HepG2 (cell line): Measurements from ENCODE around the gene IRX4. TPM values are rescaled to one million over a fixed set of nuclear protein-coding genes. Genes with fewer than 3 reads are reported as not detected.
A peak's percentile ranks its signal among the peaks of the same experiment; 100 is the strongest.

Experiments
- ATAC-seq: fragments of 200-7000 bp; cut with Tn5 transposase; 3 replicates; pipeline ENCODE4 v1.9.1; 2020; ENCODE audit warnings: mild to moderate bottlenecking, moderate library complexity
- BruUV-seq: library from RNA; stranded (reverse); fragments of 400-500 nt; replicated peaks from 2 replicates; lab custom pipeline; 2021; lab: Mats Ljungman, UMichigan
- CTCF ChIA-PET: fragments of 300-600 bp; formaldehyde crosslinking; extraction: SDS; loops from one replicate; lab custom pipeline; 2021; ENCODE audit warnings: low total read pairs, inconsistent platforms, low intra/inter-chr PET ratio; lab: Yijun Ruan, JAX
- POLR2A ChIA-PET: fragments of 350-600 bp; sonication (Branson Sonifier 250); formaldehyde crosslinking; loops from one replicate; lab custom pipeline; 2020; ENCODE audit warnings: antibody characterized with exemption, inconsistent platforms; lab: Yijun Ruan, JAX
- DNase-seq: peaks from one replicate; pipeline ENCODE4 v3.0.0-alpha.2; 2015; ENCODE audit warnings: low spot score
- FAIRE-seq: peaks from 3 replicates; lab custom pipeline; 2011; peaks lifted over from hg19 to GRCh38; lab: Jason Lieb, UNC
- H2AFZ ChIP-seq: one replicate; pipeline ENCODE4 v1.6.1; 2011; ENCODE audit warnings: low read length, inconsistent platforms
- H3K27ac ChIP-seq: fragments of 300-600 bp; 3 replicates; pipeline ENCODE4 v1.8.0; 2011; ENCODE audit warnings: mixed run types, mild to moderate bottlenecking, mixed read lengths, low read length, inconsistent platforms; ENCODE audit not compliant: insufficient read depth; ENCODE audit errors: extremely low read length
- H3K27me3 ChIP-seq, 2 experiments: fragments of 200-600 bp in 1 of 2; 2 replicates in 1 of 2; 3 replicates in 1 of 2; pipeline versions ENCODE4 v1.6.0 to v1.8.0; 2011; ENCODE audit warnings: low read length in 2 of 2, mild to moderate bottlenecking in 2 of 2, moderate library complexity in 2 of 2, inconsistent platforms in 1 of 2; ENCODE audit not compliant: insufficient read depth in 2 of 2, control insufficient read depth in 1 of 2
- H3K36me3 ChIP-seq, 2 experiments: fragments of 200-600 bp in 1 of 2; replicated peaks in 1 of 2; 2 replicates in 1 of 2; 3 replicates in 1 of 2; pipeline versions ENCODE4 v1.5.1 to v1.8.0; 2011; ENCODE audit warnings: low read length in 2 of 2, inconsistent platforms in 1 of 2; ENCODE audit not compliant: insufficient read depth in 2 of 2, control insufficient read depth in 1 of 2
- H3K4me1 ChIP-seq: 2 replicates; pipeline ENCODE4 v1.5.1; 2012; ENCODE audit warnings: low read length, inconsistent platforms; ENCODE audit not compliant: insufficient read depth
- H3K4me2 ChIP-seq: 2 replicates; pipeline ENCODE4 v1.6.0; 2011; ENCODE audit warnings: low read depth, low read length, inconsistent platforms
- H3K4me3 ChIP-seq, 3 experiments: fragments of 200-600 bp in 1 of 3; sonication (generic), shearing (Covaris generic) in 1 of 3; replicated peaks in 1 of 3; 2 replicates each; pipeline ENCODE4 v1.5.1; 2011 to 2016; ENCODE audit warnings: low read length in 3 of 3, inconsistent platforms in 2 of 3, low read depth in 2 of 3, mild to moderate bottlenecking in 2 of 3, control low read depth in 1 of 3, mixed read lengths in 1 of 3; ENCODE audit not compliant: insufficient read depth in 1 of 3
- H3K79me2 ChIP-seq: one replicate; pipeline ENCODE4 v1.6.1; 2011; ENCODE audit warnings: low read length, inconsistent platforms; ENCODE audit not compliant: insufficient read depth
- H3K9ac ChIP-seq: 2 replicates; pipeline ENCODE4 v1.6.0; 2011; ENCODE audit warnings: mild to moderate bottlenecking, low read depth, low read length, inconsistent platforms; ENCODE audit not compliant: insufficient read depth
- H3K9me3 ChIP-seq: 2 replicates; pipeline ENCODE4 v1.5.1; 2012; ENCODE audit warnings: mild to moderate bottlenecking, low read length
- H4K20me1 ChIP-seq: 2 replicates; pipeline ENCODE4 v1.6.0; 2011; ENCODE audit warnings: inconsistent platforms, mild to moderate bottlenecking, low read length, moderate library complexity; ENCODE audit not compliant: insufficient read depth
- FOXA1 ChIP-seq, 2 experiments: fragments of 450-650 bp in 1 of 2; sonication (generic) in 1 of 2; formaldehyde crosslinking in 1 of 2; IDR thresholded peaks; 2 replicates each; pipeline versions ENCODE4 v1.4.0 to v1.6.1; 2016 to 2020; ENCODE audit warnings: missing genetic modification reagents in 1 of 2
- FOXA3 ChIP-seq: IDR thresholded peaks from 2 replicates; pipeline ENCODE4 v1.6.1; 2016; ENCODE audit warnings: missing genetic modification reagents, missing compliant biosample characterization
- TCF7L2 ChIP-seq: IDR thresholded peaks from 2 replicates; pipeline ENCODE4 v1.6.1; 2011; ENCODE audit warnings: mild to moderate bottlenecking, low read depth, low read length, moderate library complexity
- YEATS2 ChIP-seq: sonication (generic); formaldehyde crosslinking; IDR thresholded peaks from 2 replicates; pipeline ENCODE4 v1.4.0; 2020; ENCODE audit warnings: missing genetic modification reagents, borderline replicate concordance
- ZNF263 ChIP-seq: sonication (generic); formaldehyde crosslinking; IDR thresholded peaks from 2 replicates; pipeline ENCODE4 v1.4.0; 2020; ENCODE audit warnings: missing genetic modification reagents
- ZNF282 ChIP-seq: fragments of 450-650 bp; IDR thresholded peaks from 2 replicates; pipeline ENCODE4 v1.6.1; 2018; ENCODE audit not compliant: partially characterized antibody
- ZNF33B ChIP-seq: sonication (generic); formaldehyde crosslinking; IDR thresholded peaks from 2 replicates; pipeline ENCODE4 v1.5.1; 2020; ENCODE audit warnings: mild to moderate bottlenecking, missing genetic modification reagents
- WGBS: methylation state at CpG from one replicate; pipeline ENCODE4 v1.1.6; 2017; ENCODE audit warnings: low lambda C conversion rate; 5-methylcytosine and 5-hydroxymethylcytosine counted together
- in situ Hi-C: cut with HindIII; loops from 2 replicates; pipeline ENCODE4 v1.10.0; 2017; ENCODE audit warnings: low pct_unique_long_range_greater_than_20kb; ENCODE audit not compliant: extremely low pct_ligation_motif_present
- intact Hi-C: fragments of 100-400 bp; cut with micrococcal nuclease; formaldehyde crosslinking; loops from one replicate; pipeline ENCODE4 v1.10.0; 2022; ENCODE audit not compliant: unreplicated experiment
- polyA plus RNA-seq, 8 experiments: library from polyadenylated mRNA; depleted of rRNA in 3 of 8; stranded (reverse) in 7 of 8; unstranded in 1 of 8; fragments of >200 nt; fragmentation: Illumina TruSeq in 4 of 8; extraction: Trizol in 4 of 8; gene quantifications; 2 replicates each; pipeline versions ENCODE4 v1.2.1 to v1.2.3, GENCODE V29; 2011 to 2016; ENCODE audit warnings: low read depth in 4 of 8, missing spikeins in 1 of 8, mixed read lengths in 1 of 8; ENCODE audit not compliant: insufficient read depth in 1 of 8
- total RNA-seq, 5 experiments: library from RNA; depleted of rRNA; stranded (reverse); fragments of >200 nt; fragmentation: Illumina TruSeq; extraction: Trizol; gene quantifications; 2 replicates each; pipeline ENCODE4 v1.2.3, GENCODE V29; 2016; ENCODE audit warnings: low read depth in 1 of 5
- TF ChIP-seq, protein P1 (sequence below): sonication (generic); formaldehyde crosslinking; IDR thresholded peaks from 2 replicates; pipeline ENCODE4 v1.4.0; 2020; ENCODE audit warnings: mild to moderate bottlenecking, missing genetic modification reagents, borderline replicate concordance
- TF ChIP-seq, protein P2 (sequence below), 2 experiments: sonication (generic) in 1 of 2; formaldehyde crosslinking in 1 of 2; IDR thresholded peaks; 2 replicates each; pipeline versions ENCODE4 v1.5.1 to v1.6.1; 2011 to 2020; ENCODE audit warnings: borderline replicate concordance in 1 of 2, low read depth in 1 of 2, low read length in 1 of 2, mild to moderate bottlenecking in 1 of 2, missing genetic modification reagents in 1 of 2, moderate library complexity in 1 of 2

The IRX4 gene
- total and polyA plus RNA-seq, 2 of the 13 experiments (the other 11 are each of a cell fraction or from before 2014, with no cell fraction given), result not detected

DNA sequence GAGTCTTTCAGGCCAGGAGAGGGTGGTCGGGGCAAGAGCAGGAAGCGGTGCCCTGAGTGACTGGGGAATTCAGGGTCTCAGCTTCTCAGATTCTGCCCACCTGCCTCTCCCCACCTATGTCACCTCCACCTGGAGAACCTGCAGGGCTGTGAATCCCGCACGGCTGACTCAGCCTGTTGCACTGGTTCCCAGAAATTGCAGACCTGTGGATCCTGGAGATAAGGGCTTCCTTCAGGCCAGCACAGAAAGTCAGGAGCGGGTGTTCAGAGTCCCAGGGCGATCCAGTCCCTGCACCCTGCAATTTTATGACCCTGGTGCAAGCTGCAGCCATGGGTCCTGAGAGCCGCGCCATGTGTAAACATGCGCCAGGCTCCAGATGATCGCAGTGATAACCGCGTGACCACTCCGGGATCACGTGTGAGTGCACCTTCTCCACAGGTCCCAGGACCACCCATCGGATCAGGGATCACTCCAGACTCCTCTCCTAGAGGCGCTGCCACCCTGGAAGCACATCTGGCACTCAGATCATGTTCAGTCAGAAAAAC is 17.8 kb downstream of the IRX4 start:
- ChIA-PET CTCF (no interaction called here), POLR2A (no interaction called here)
- WGBS, result 30% methylated on average over 6 of the region's 16 CpGs
- H3K9me3 ChIP-seq, result no peaks in the 10 kb centered on the region
- no peak for FAIRE-seq
- BruUV-seq, result no TSS peak
- TF ChIP-seq YEATS2 (CRISPR knock-in tag) (no peak), ZNF33B (CRISPR knock-in tag) (no peak), ZNF263 (0 out of 2 replicates have a peak, but pooled peaks have one; percentile 17), FOXA1 (IDR thresholded peaks at IDR 0.05) (no peak), FOXA1 (CRISPR knock-in tag; IDR thresholded peaks at IDR 0.05) (peak; percentile 36; the same call in 1 of the 2 replicates), TCF7L2 (no peak), ZNF282 (no peak), FOXA3 (peak; percentile 21; the same call in 1 of the 2 replicates)
- TF ChIP-seq, protein P1, sequence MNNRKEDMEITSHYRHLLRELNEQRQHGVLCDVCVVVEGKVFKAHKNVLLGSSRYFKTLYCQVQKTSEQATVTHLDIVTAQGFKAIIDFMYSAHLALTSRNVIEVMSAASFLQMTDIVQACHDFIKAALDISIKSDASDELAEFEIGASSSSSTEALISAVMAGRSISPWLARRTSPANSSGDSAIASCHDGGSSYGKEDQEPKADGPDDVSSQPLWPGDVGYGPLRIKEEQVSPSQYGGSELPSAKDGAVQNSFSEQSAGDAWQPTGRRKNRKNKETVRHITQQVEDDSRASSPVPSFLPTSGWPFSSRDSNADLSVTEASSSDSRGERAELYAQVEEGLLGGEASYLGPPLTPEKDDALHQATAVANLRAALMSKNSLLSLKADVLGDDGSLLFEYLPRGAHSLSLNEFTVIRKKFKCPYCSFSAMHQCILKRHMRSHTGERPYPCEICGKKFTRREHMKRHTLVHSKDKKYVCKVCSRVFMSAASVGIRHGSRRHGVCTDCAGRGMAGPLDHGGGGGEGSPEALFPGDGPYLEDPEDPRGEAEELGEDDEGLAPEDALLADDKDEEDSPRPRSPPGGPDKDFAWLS (CRISPR knock-in tag), result no peak
- TF ChIP-seq, protein P2, sequence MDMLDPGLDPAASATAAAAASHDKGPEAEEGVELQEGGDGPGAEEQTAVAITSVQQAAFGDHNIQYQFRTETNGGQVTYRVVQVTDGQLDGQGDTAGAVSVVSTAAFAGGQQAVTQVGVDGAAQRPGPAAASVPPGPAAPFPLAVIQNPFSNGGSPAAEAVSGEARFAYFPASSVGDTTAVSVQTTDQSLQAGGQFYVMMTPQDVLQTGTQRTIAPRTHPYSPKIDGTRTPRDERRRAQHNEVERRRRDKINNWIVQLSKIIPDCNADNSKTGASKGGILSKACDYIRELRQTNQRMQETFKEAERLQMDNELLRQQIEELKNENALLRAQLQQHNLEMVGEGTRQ (IDR thresholded peaks at IDR 0.05; ENCODE audit: low read depth, low read length), result peak; percentile 28; the same call in 1 of the 2 replicates
- TF ChIP-seq, protein P2 (CRISPR knock-in tag; IDR thresholded peaks at IDR 0.05; ENCODE audit: borderline replicate concordance), result no peak; the same call in 1 of the 2 replicates
- intact Hi-C loops, result no loop called here
- ATAC-seq, result peak; percentile 15; the same call in 2 of the 3 replicates
- H3K4me3 ChIP-seq, result no peak overlapping the region
- H3K79me2 ChIP-seq, result no peaks in the 10 kb centered on the region
- H3K27ac ChIP-seq, result no peak overlapping the region
- no peak overlapping the region for H2AFZ ChIP-seq
- H3K4me2 ChIP-seq, result no peak overlapping the region
- H3K9ac ChIP-seq, result no peak overlapping the region
- in situ Hi-C loops, result no loop called here
- DNase-seq, result no peak
- no peaks in the 10 kb centered on the region for H4K20me1 ChIP-seq
- H3K27me3 ChIP-seq, result peaks cover 9 to 70% of the 10 kb centered on the region in 2 experiments; a peak in 4 of 5 replicates
- H3K4me1 ChIP-seq, result peaks cover 5% of the 10 kb centered on the region; the same call in 1 of the 2 replicates
- no peaks in the 10 kb centered on the region for H3K36me3 ChIP-seq
